ENCODE results near the gene STK11IP. TPM values are rescaled to one million over a fixed set of nuclear protein-coding genes. Genes with fewer than 3 reads are reported as not detected.

The STK11IP gene
- total and polyA plus RNA-seq, 10 of the 15 experiments (the other 5 are each of a cell fraction or from before 2014, with no cell fraction given) = 0.42 to 24.0 (median 11.4) TPM

- 35% methylated on average over 5 of the region's 5 CpGs for WGBS (ENCODE audit: insufficient coverage, insufficient replicate concordance, low lambda C conversion rate, missing lambda C conversion rate)
- CTCF ChIA-PET = no interaction called here
Observed at GRCh38 chr2:219625179-219625578, 27.5 kb downstream of the STK11IP start.

More at GRCh38 chr2:219625179-219625578, 27.5 kb downstream of the STK11IP start:
- H3K4me1 ChIP-seq (ENCODE audit: control insufficient read depth, insufficient read depth, low read length) = no peaks in the 10 kb centered on the region
- H3K9ac ChIP-seq (ENCODE audit: control insufficient read depth, insufficient read depth, low read length) = no peak overlapping the region
- intact Hi-C loops (cut with micrococcal nuclease; ENCODE audit: unreplicated experiment) = no loop called here
- ATAC-seq = no peak
- TF ChIP-seq NR2C1 (IDR thresholded peaks at IDR 0.05) (no peak), EED (IDR thresholded peaks at IDR 0.05; ENCODE audit: low read depth) (no peak), NKRF (conservative IDR thresholded peaks at IDR 0.05) (no peak), E2F8 (IDR thresholded peaks at IDR 0.05; ENCODE audit: low read depth, partially characterized antibody) (no peak)
- TF ChIP-seq, protein P1, sequence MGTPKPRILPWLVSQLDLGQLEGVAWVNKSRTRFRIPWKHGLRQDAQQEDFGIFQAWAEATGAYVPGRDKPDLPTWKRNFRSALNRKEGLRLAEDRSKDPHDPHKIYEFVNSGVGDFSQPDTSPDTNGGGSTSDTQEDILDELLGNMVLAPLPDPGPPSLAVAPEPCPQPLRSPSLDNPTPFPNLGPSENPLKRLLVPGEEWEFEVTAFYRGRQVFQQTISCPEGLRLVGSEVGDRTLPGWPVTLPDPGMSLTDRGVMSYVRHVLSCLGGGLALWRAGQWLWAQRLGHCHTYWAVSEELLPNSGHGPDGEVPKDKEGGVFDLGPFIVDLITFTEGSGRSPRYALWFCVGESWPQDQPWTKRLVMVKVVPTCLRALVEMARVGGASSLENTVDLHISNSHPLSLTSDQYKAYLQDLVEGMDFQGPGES (IDR thresholded peaks at IDR 0.05) = no peak
- H3K9me3 ChIP-seq (replicated peaks; ENCODE audit: control insufficient read depth, insufficient read depth, low read length) = no peaks in the 10 kb centered on the region; the same call in 2 of the 3 replicates
- H4K20me1 ChIP-seq (ENCODE audit: control insufficient read depth, insufficient read depth) = no peaks in the 10 kb centered on the region; the same call in 1 of the 2 replicates
- in situ Hi-C loops (cut with MboI) = no loop called here
- no peaks in the 10 kb centered on the region for H3K79me2 ChIP-seq (ENCODE audit: control insufficient read depth, insufficient read depth, low read length)
- no peak overlapping the region for H3K27ac ChIP-seq (ENCODE audit: control insufficient read depth, insufficient read depth)
- no peak for DNase-seq (ENCODE audit: low read depth, low spot score)
- no peak overlapping the region for H3K4me2 ChIP-seq (ENCODE audit: control insufficient read depth, insufficient read depth)
- H3K4me3 ChIP-seq = no peak overlapping the region
- RAD21 ChIA-PET (ENCODE audit: unreplicated experiment) = interaction anchor here (1.2 kb wide), 1 partner anchor 64 kb away, joined by 3 read pairs; no protein-coding TSS in a partner anchor
- BruUV-seq (replicated peaks) = no TSS peak
- H3K27me3 ChIP-seq (replicated peaks in 1 of 2; ENCODE audit: control insufficient read depth in 2 of 2, insufficient read depth in 2 of 2, low read length in 1 of 2) = peaks cover 4 to 6% of the 10 kb centered on the region in 2 experiments
- H2AFZ ChIP-seq (ENCODE audit: control insufficient read depth, low read depth, low read length) = no peak overlapping the region
- SMC1A ChIA-PET (ENCODE audit: uncharacterized antibody, unreplicated experiment) = no interaction called here
- no peaks in the 10 kb centered on the region for H3K36me3 ChIP-seq (ENCODE audit: control insufficient read depth in 2 of 2, insufficient read depth in 2 of 2, low read length in 1 of 2)
- no peak for FAIRE-seq
- POLR2A ChIA-PET = no interaction called here
